ENCODE data around the gene NIPAL3.

GRCh38 chr1:24427545-24427862 lies 11.9 kb downstream of the NIPAL3 start:
- TF ChIP-seq CTCF (IDR thresholded peaks at IDR 0.05): no peak
- TF ChIP-seq POLR2A (IDR thresholded peaks at IDR 0.05; ENCODE audit: low read depth): no peak
- TF ChIP-seq EP300 (IDR thresholded peaks at IDR 0.05): no peak
- no peak for TF ChIP-seq POLR2AphosphoS5 (IDR thresholded peaks at IDR 0.05)

Measured in esophagus muscularis mucosa (tissue), 4 donors.